PC-3 (cell line): Measurements from ENCODE around the gene LSP1. TPM values are rescaled to one million over a fixed set of nuclear protein-coding genes. Genes with fewer than 3 reads are reported as not detected.

Experiments used
- ATAC-seq: fragments of 200-7000 bp; cut with Tn5 transposase; 2 replicates; pipeline ENCODE4 v1.9.1; 2020; ENCODE audit warnings: mild to moderate bottlenecking, moderate library complexity
- BruUV-seq: library from RNA; stranded (reverse); fragments of 400-500 nt; replicated peaks from 2 replicates; lab custom pipeline; 2021; lab: Mats Ljungman, UMichigan
- CTCF ChIA-PET: fragments of 300-600 bp; sonication (Branson Sonifier 250); formaldehyde crosslinking; loops from one replicate; lab custom pipeline; 2022; ENCODE audit warnings: antibody characterized with exemption; lab: Charles Lee
- POLR2A ChIA-PET: fragments of 300-600 bp; sonication (Branson Sonifier 250); formaldehyde crosslinking; loops from one replicate; lab custom pipeline; 2022; ENCODE audit warnings: antibody characterized with exemption; ENCODE audit not compliant: unreplicated experiment; lab: Charles Lee
- DNase-seq: peaks from one replicate; pipeline ENCODE4 v3.0.0-alpha.2; 2015
- H2AFZ ChIP-seq: fragments of 300-600 bp; sonication (generic); 2 replicates; pipeline ENCODE4 v1.6.0; 2016; ENCODE audit warnings: antibody characterized with exemption, low read length
- H3F3A ChIP-seq: fragments of 300-600 bp; sonication (generic); one replicate; pipeline ENCODE4 v1.6.0; 2017; ENCODE audit warnings: antibody characterized with exemption, low read length, control low read depth, mild to moderate bottlenecking; ENCODE audit not compliant: unreplicated experiment
- H3K27ac ChIP-seq: fragments of 300-600 bp; sonication (generic); 2 replicates; pipeline ENCODE4 v1.5.1; 2016; ENCODE audit warnings: mild to moderate bottlenecking, low read length
- H3K27me3 ChIP-seq: fragments of 300-600 bp; sonication (generic); 2 replicates; pipeline ENCODE4 v1.6.1; 2016; ENCODE audit warnings: low read length, mixed read lengths
- H3K36me3 ChIP-seq: fragments of 300-600 bp; sonication (generic); 2 replicates; pipeline ENCODE4 v1.6.1; 2016; ENCODE audit warnings: low read depth, mixed run types, low read length, mixed read lengths
- H3K4me1 ChIP-seq: fragments of 300-600 bp; sonication (generic); 2 replicates; pipeline ENCODE4 v1.5.1; 2016; ENCODE audit warnings: low read length; ENCODE audit not compliant: insufficient read depth
- H3K4me2 ChIP-seq: fragments of 300-600 bp; sonication (generic); 2 replicates; pipeline ENCODE4 v1.6.0; 2016; ENCODE audit warnings: low read length
- H3K4me3 ChIP-seq: fragments of 300-600 bp; sonication (generic); 2 replicates; pipeline ENCODE4 v1.5.1; 2016; ENCODE audit warnings: mild to moderate bottlenecking, low read length, mixed read lengths
- H3K79me2 ChIP-seq: fragments of 300-600 bp; sonication (generic); 2 replicates; pipeline ENCODE4 v1.6.1; 2017; ENCODE audit warnings: low read length, mixed read lengths
- H3K9ac ChIP-seq: fragments of 300-600 bp; sonication (generic); 2 replicates; pipeline ENCODE4 v1.6.0; 2016; ENCODE audit warnings: mild to moderate bottlenecking, low read length
- H3K9me2 ChIP-seq: fragments of 300-600 bp; sonication (generic); replicated peaks from 2 replicates; pipeline ENCODE4 v1.6.1; 2016; ENCODE audit warnings: mixed run types, low read length, mixed read lengths
- H3K9me3 ChIP-seq: fragments of 300-600 bp; sonication (generic); 2 replicates; pipeline ENCODE4 v1.6.1; 2016; ENCODE audit warnings: low read length, mixed read lengths
- H4K20me1 ChIP-seq: fragments of 300-600 bp; sonication (generic); 2 replicates; pipeline ENCODE4 v1.6.1; 2016; ENCODE audit warnings: low read length, mixed read lengths
- CTCF ChIP-seq: fragments of 300-600 bp; sonication (generic); conservative IDR thresholded peaks from 2 replicates; pipeline ENCODE4 v1.5.1; 2017; ENCODE audit warnings: antibody characterized with exemption, low read depth, mild to moderate bottlenecking, low read length
- EZH2 ChIP-seq: fragments of 300-600 bp; sonication (generic); IDR thresholded peaks from one replicate; pipeline ENCODE4 v1.6.1; 2017; ENCODE audit warnings: antibody characterized with exemption, mild to moderate bottlenecking, low read length; ENCODE audit not compliant: unreplicated experiment
- EZH2phosphoT487 ChIP-seq: fragments of 300-600 bp; sonication (generic); IDR thresholded peaks from 2 replicates; pipeline ENCODE4 v1.6.1; 2018; ENCODE audit warnings: mild to moderate bottlenecking, antibody characterized with exemption, low read length, borderline replicate concordance
- intact Hi-C: fragments of 100-400 bp; cut with micrococcal nuclease; formaldehyde crosslinking; loops from 2 replicates; pipeline ENCODE4 v1.9.0; 2023
- total RNA-seq: library from RNA; depleted of rRNA; stranded (reverse); fragments of >200 nt; gene quantifications from 2 replicates; pipeline ENCODE4 v1.2.3, GENCODE V29; 2014

The LSP1 gene
- total RNA-seq, 1 experiment from 2014 or later = not detected

DNA sequence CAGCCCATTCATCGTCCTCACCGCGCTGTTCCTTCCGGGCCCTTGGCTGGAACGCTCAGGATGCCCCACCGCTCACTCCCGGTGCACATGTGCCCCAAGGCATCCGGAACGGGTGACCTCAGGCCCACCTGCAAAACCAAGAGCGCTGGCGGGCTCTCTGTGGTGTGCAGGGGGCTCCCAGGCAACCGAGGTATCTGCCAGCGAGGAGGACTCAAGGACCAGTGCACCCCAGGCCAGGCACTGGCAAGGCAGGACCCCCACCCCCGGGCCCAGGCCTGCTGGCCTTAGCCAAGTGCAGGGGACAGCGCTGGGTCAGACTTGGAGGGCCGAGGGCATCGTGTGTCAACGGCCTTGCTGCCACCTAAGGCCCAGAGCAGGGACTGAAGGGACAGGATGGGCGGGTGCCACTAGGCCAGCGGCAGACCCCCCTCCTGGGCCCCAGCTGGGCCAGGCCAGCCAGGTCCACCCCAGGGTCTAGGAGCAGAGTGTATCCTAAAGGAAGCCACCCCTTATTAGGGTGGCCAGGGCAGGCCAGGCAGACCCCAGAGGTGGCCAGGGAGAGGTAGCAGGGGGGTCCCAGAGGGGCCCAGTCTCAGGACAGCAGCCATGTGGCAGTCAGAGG is 75.1 kb downstream of the LSP1 start:
- POLR2A ChIA-PET = no interaction called here
- no TSS peak for BruUV-seq
- ATAC-seq (no peak), DNase-seq (no peak)
- Histone ChIP-seq H3K9me2 (no peaks in the 10 kb centered on the region), H3K4me3 (no peak overlapping the region), H3K79me2 (no peaks in the 10 kb centered on the region), H3K9me3 (no peaks in the 10 kb centered on the region), H3K4me1 (no peaks in the 10 kb centered on the region), H3K4me2 (no peak overlapping the region), H3K27ac (no peak overlapping the region), H3F3A (no peaks in the 10 kb centered on the region), H2AFZ (no peak overlapping the region), H3K27me3 (no peaks in the 10 kb centered on the region), H4K20me1 (no peaks in the 10 kb centered on the region), H3K9ac (no peak overlapping the region), H3K36me3 (no peaks in the 10 kb centered on the region)
- TF ChIP-seq EZH2 (no peak), EZH2phosphoT487 (no peak), CTCF (no peak)
- CTCF ChIA-PET = no interaction called here
- intact Hi-C loops = no loop called here

- Histone ChIP-seq H3K4me1 (no peaks in the 10 kb centered on the region), H3K27me3 (no peaks in the 10 kb centered on the region), H3K9me3 (no peaks in the 10 kb centered on the region), H3K27ac (no peak overlapping the region), H4K20me1 (no peaks in the 10 kb centered on the region), H3K9ac (no peak overlapping the region), H3K36me3 (no peaks in the 10 kb centered on the region), H2AFZ (no peak overlapping the region), H3K4me3 (no peak overlapping the region), H3K9me2 (no peaks in the 10 kb centered on the region), H3K4me2 (no peak overlapping the region), H3F3A (no peaks in the 10 kb centered on the region), H3K79me2 (no peaks in the 10 kb centered on the region)
- ATAC-seq (no peak), DNase-seq (no peak)
- no peak for TF ChIP-seq CTCF
- no peak for TF ChIP-seq EZH2
- no peak for TF ChIP-seq EZH2phosphoT487
- ChIA-PET CTCF (no interaction called here), POLR2A (no interaction called here)
- intact Hi-C loops = no loop called here
- no TSS peak for BruUV-seq
Measured at GRCh38 chr11:1928470-1928890, 75.6 kb downstream of the LSP1 start.

DNA sequence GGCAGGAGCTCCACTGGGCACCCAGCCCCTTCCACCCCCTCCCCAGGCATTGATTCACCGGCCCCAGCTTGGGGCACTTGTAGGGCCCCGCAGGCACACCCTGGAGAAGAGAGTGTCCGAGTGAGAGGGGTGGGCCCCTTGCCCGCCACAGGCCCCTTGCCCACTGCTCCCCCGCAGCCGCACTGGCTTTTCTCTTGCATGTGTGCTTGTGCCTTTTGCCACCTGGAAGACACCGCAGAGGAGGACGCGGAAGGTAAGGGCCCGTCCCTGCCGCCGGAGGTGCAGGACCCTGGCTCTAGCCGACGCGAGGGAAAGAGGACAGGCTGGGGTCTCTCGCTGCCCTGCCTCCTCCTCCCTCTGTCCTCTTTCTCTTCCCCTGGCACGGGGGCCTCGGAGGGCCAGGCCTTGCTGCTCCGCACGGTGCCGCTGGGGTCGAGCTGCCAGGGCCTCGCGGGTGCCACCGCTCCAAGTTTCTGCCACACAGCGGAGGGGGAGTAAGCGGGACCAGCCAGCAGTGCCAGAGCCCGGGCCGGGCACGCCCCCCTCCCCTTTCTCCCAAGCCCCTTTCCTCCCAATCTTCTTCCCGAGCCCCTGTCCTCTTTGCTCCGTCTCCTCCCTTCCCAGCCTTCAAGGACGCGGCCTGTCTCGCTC is 76.1 kb downstream of the LSP1 start:
- TF ChIP-seq CTCF (no peak), EZH2phosphoT487 (no peak), EZH2 (no peak)
- BruUV-seq = no TSS peak
- ChIA-PET CTCF (no interaction called here), POLR2A (no interaction called here)
- Histone ChIP-seq H3K27me3 (no peaks in the 10 kb centered on the region), H4K20me1 (no peaks in the 10 kb centered on the region), H3K9ac (no peak overlapping the region), H3F3A (no peaks in the 10 kb centered on the region), H3K9me2 (no peaks in the 10 kb centered on the region), H3K27ac (no peak overlapping the region), H3K36me3 (no peaks in the 10 kb centered on the region), H3K4me2 (no peak overlapping the region), H2AFZ (no peak overlapping the region), H3K4me1 (no peaks in the 10 kb centered on the region), H3K9me3 (no peaks in the 10 kb centered on the region), H3K79me2 (no peaks in the 10 kb centered on the region), H3K4me3 (no peak overlapping the region)
- ATAC-seq = no peak
- DNase-seq = no peak
- intact Hi-C loops = no loop called here
